Measurements from ENCODE around the gene CAMK2N1. TPM values are rescaled to one million over a fixed set of nuclear protein-coding genes. Genes with fewer than 3 reads are reported as not detected.

CAMK2N1 gene
- polyA plus RNA-seq, 1 donor from 2014 or later = 67.1 TPM

- Histone ChIP-seq H3K27ac (ENCODE audit: low read length) (no peak overlapping the region), H3K4me2 (ENCODE audit: low read length) (no peak overlapping the region), H4K20me1 (ENCODE audit: insufficient read depth) (no peaks in the 10 kb centered on the region), H3K9me2 (ENCODE audit: insufficient read depth, low read length) (no peaks in the 10 kb centered on the region), H3K4me3 (ENCODE audit: low read length) (no peak overlapping the region), H3F3A (ENCODE audit: insufficient read depth, low read length, poor library complexity, severe bottlenecking) (no peaks in the 10 kb centered on the region), H2AFZ (ENCODE audit: low read depth, low read length) (no peak overlapping the region), H3K9ac (ENCODE audit: low read length) (no peak overlapping the region), H3K79me2 (replicated peaks; ENCODE audit: insufficient read depth, low read length) (no peaks in the 10 kb centered on the region), H3K27me3 (ENCODE audit: insufficient read depth, low read depth, low read length) (peaks cover 7% of the 10 kb centered on the region), H3K36me3 (ENCODE audit: insufficient read depth, low read length) (no peaks in the 10 kb centered on the region), H3K9me3 (ENCODE audit: low read length) (no peaks in the 10 kb centered on the region)
- TF ChIP-seq RAD21 (conservative IDR thresholded peaks at IDR 0.05) (no peak), REST (IDR thresholded peaks at IDR 0.05; ENCODE audit: borderline replicate concordance) (no peak), EZH2 (IDR thresholded peaks at IDR 0.05; ENCODE audit: borderline replicate concordance, insufficient read depth, low read length, poor library complexity, severe bottlenecking) (no peak), CTCF (IDR thresholded peaks at IDR 0.05; ENCODE audit: poor library complexity, severe bottlenecking) (no peak), EP300 (conservative IDR thresholded peaks at IDR 0.05; ENCODE audit: poor library complexity, severe bottlenecking) (no peak), TAF1 (IDR thresholded peaks at IDR 0.05; ENCODE audit: low read depth) (no peak), POLR2AphosphoS5 (IDR thresholded peaks at IDR 0.05) (no peak), SMC3 (conservative IDR thresholded peaks at IDR 0.05; ENCODE audit: poor library complexity) (no peak), MXI1 (conservative IDR thresholded peaks at IDR 0.05; ENCODE audit: poor library complexity, severe bottlenecking) (no peak)
Measured at GRCh38 chr1:20472860-20473711, 12.9 kb downstream of the CAMK2N1 start.

- no peaks in the 10 kb centered on the region for H3K9me2 ChIP-seq (ENCODE audit: insufficient read depth, low read length)
- H3K4me2 ChIP-seq (ENCODE audit: low read length) = no peak overlapping the region
- TF ChIP-seq EP300 (conservative IDR thresholded peaks at IDR 0.05; ENCODE audit: poor library complexity, severe bottlenecking) (no peak), MXI1 (conservative IDR thresholded peaks at IDR 0.05; ENCODE audit: poor library complexity, severe bottlenecking) (no peak), POLR2AphosphoS5 (IDR thresholded peaks at IDR 0.05) (no peak), CTCF (IDR thresholded peaks at IDR 0.05; ENCODE audit: poor library complexity, severe bottlenecking) (no peak), REST (IDR thresholded peaks at IDR 0.05; ENCODE audit: borderline replicate concordance) (no peak), EZH2 (IDR thresholded peaks at IDR 0.05; ENCODE audit: borderline replicate concordance, insufficient read depth, low read length, poor library complexity, severe bottlenecking) (no peak), SMC3 (conservative IDR thresholded peaks at IDR 0.05; ENCODE audit: poor library complexity) (no peak), RAD21 (conservative IDR thresholded peaks at IDR 0.05) (no peak), TAF1 (IDR thresholded peaks at IDR 0.05; ENCODE audit: low read depth) (no peak)
- H3K27ac ChIP-seq (ENCODE audit: low read length) = no peak overlapping the region
- no peaks in the 10 kb centered on the region for H3K36me3 ChIP-seq (ENCODE audit: insufficient read depth, low read length)
- peaks cover 3% of the 10 kb centered on the region for H3K27me3 ChIP-seq (ENCODE audit: insufficient read depth, low read depth, low read length)
- H3K9ac ChIP-seq (ENCODE audit: low read length) = no peak overlapping the region
- no peaks in the 10 kb centered on the region for H3K9me3 ChIP-seq (ENCODE audit: low read length)
- no peaks in the 10 kb centered on the region for H3F3A ChIP-seq (ENCODE audit: insufficient read depth, low read length, poor library complexity, severe bottlenecking)
- no peaks in the 10 kb centered on the region for H3K79me2 ChIP-seq (replicated peaks; ENCODE audit: insufficient read depth, low read length)
- H4K20me1 ChIP-seq (ENCODE audit: insufficient read depth) = no peaks in the 10 kb centered on the region
- no peak overlapping the region for H2AFZ ChIP-seq (ENCODE audit: low read depth, low read length)
- no peak overlapping the region for H3K4me3 ChIP-seq (ENCODE audit: low read length)
Measured at GRCh38 chr1:20472121-20472520, 13.9 kb downstream of the CAMK2N1 start.
